Stimulated activated CD8-positive, alpha-beta memory T cell treated with anti-CD3 and anti-CD28 coated beads, Interleukin-7, amount 100 ng/mL, for 1 hour (primary cell): ENCODE measurements around the gene CDK4.

ENCODE experiments used
- DNase-seq, 2 donors: peaks; one replicate each; pipeline ENCODE4 v3.0.0-alpha.2; 2020; ENCODE audit warnings: low read depth in 2 of 2

Gene CDK4

DNA sequence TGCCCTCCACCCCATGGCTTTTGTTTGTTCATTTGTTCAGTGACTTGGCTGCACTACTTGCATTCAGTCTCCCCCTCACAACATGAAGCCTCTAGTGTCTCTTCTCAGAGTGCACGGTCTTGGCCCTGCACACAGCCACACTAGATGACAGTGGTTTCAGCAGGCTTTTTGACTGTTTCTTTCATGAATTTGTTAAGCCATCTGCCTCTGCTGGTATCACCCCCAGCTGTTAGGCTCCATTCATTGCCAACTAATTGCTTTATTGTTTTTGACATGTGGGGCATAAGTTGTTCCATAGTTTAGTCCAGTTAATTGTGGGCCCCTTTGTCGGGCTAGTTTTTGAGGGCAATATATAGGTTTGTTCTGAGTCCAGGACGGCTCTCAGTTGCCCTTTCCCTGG, 39.4 kb downstream of the CDK4 start:
- DNase-seq = no peak

GRCh38 chr12:57708296-57708695, 43.8 kb downstream of the CDK4 start:
- DNase-seq = no peak

DNA sequence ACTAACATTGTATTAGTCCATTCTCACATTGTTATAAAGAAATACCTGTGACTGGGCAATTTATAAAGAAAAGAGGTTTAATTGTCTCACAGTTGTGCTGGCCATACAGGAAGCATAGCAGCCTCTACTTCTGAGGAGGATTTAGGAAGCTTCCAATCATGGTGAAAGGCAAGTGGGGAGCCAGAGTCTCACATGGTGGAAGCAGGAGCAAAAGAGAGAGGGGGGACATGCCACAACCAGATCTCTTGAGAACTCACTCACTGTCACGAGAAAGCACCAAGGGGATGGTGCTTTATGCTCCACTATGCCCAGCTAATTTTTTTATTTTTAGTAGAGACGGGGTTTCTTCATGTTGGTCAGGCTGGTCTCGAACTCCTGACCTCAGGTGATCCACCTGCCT, 44.9 kb downstream of the CDK4 start:
- DNase-seq = no peak

DNA sequence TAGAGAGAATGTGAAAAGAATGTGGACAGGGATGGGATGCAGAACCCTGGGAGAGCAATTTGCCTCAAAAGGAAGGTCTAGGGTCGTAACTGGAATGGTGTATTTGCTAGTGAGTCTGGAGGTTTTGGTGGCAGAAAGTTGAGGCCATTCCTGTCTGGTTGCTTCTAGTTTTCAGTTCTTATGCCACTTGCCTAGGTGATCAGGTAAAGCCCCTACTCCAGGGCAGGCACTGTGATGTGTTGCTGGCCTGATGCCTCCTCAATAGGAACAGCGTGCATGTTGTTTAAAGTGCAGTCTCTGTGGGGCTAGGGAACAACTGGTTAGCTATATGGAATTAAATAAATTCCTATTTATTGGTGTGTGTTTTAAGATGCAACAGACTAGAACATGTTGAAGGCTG, 51.8 kb downstream of the CDK4 start:
- no peak for DNase-seq

DNA sequence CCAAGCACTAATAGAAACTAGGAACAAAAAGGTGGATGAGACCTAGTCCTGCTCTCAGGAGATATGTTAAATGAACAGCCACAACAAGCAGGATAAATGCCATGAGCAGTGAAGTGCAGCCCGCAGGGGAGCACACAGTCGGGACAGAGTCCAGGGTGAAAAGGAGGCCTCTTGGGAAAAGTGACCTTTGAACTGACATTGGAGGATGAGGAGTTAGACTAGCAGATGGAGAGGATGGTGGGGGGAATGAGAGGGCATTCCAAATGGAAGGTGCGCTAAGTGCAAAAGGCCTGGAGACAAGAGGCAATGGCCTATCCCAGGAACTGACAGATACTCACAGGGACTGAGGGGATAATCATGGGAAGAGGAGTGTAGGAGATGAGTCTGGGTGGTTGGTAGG, 53.7 kb downstream of the CDK4 start:
- no peak for DNase-seq
